ENCODE measurements around the gene HOXA13.
A peak's percentile ranks its signal among the peaks of the same experiment; 100 is the strongest.

The HOXA13 gene

DNA sequence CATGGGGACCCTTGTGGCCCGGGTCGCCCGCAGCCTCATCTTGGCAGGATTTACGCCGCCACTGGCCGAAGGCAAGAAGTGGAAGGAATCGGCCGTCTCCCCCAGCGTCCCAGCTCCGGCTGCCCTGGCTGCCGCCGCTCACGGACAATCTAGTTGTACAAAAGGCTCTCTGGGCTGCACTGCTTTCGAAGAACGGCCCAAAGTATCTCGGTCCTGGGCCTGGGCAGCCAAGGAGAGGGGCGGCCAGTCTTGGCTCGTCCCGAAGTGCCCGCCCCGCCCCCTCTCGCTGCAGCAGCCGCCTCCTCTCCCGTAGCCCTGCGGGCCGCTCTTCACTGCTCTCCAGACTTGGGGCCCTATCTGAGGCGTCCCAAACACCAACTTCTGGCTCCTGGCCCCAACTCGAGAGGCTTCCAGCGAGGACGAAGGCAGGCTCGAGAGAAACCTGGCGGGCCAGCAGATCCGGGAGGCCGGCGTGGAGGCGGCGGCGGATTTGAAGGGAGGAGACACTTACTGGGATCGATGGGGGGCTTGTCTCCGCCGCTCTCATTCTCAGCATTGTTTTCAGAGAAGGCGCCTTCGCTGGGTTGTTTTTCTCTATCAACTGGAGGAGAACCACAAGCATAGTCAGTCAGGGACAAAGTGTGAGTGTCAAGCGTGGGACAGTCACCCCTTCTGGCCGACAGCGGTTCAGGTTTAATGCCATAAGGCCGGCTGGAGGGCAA lies 35.4 kb downstream of the HOXA13 start:
- Histone ChIP-seq H3K27ac (peak overlapping the region in 13 of 21 experiments; percentile 8 to 97 (median 83)), H3K4me3 (peak overlapping the region; percentile 24 to 65 (median 49))

DNA sequence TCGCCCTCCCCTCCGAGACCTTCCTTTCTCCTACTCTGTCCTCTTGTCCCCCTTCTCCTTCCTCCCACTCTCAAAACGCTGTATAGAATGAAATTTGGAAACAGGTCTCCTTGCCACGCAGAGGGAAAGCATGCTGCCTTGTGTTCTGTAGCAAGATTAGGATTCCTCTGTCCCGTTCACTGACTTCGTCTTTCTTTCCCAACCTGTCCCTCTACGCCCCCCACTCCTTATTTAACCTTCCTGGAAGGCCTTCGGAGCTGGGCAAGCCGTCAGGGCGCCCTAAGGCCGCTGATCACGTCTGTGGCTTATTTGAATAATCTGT lies 35.9 kb downstream of the HOXA13 start:
- Histone ChIP-seq H3K4me3 (peak overlapping the region; percentile 24 to 65 (median 49)), H3K27ac (peak overlapping the region in 11 of 21 experiments; percentile 1 to 97 (median 84))

DNA sequence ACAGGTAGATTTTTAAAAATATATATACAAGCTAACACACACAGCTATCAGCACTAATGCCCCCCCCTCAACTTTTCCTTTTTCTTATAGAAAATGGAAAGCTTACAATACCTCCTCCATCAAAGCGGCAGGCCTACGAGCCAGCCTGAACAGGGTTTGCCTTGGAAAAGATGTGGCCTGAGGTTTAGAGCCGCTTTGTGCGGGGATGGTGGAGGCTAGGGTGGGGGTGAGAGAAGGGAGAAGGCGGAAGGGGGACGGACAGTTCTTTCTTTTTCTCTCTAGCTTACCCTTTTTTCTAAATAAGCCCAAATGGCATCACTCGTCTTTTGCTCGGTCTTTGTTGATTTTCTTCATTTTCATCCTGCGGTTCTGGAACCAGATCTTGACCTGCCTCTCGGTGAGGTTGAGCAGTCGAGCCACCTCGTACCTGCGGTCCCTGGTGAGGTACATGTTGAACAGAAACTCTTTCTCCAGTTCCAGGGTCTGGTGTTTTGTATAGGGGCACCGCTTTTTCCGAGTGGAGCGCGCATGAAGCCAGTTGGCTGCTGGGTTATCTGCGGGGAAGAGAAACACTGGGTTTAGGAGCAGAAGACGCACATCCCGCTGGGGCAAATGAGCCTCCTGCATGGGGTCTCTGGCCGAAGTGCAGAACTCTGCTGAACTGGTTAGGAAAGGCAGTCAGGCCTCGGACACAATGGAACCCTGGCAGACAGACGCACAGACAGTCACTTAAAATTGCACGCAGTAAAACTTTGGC lies 36.4 kb downstream of the HOXA13 start:
- peak overlapping the region in 9 of 21 experiments; percentile 1 to 97 (median 92) for H3K27ac ChIP-seq

DNA sequence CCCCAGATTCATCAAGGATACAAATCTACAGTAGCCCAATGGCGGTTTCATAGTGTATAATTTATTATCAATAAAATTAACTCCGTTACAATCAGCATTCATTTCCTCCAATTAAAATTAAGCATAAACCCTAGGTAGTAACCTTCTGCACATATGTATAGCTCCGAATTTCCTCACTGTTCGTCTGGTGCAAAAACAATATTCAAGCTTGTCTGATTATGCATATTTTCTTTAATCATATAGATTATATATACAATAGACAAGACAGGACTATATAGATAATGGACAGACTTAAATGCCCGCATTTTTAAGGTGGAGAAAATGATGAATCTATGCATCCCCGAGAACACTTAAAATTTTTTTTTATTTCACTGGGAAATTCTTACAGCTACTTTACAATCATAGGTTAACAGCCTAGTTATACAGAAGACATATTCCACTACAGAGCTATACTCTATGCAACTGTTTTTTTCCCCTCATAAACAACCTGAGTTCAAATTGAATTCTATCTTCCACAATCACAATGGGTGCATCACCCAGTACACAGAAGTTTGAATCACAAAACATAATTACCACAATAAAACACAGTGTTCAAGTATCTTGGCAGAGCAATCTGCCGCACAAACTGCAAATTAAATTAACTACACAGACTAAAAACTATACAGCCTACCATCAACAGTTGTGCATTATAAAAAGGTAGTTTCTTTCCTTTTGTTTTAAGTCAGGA lies 37.2 kb downstream of the HOXA13 start:
- Histone ChIP-seq H3K4me3 (peak overlapping the region in 3 of 7 experiments; percentile 49 to 65 (median 64)), H3K27ac (peak overlapping the region in 5 of 21 experiments; percentile 3 to 97 (median 94))

More for the DNA sequence above, 36.4 kb downstream of the HOXA13 start:
- peak overlapping the region in 5 of 7 experiments; percentile 42 to 65 (median 57) for H3K4me3 ChIP-seq

DNA sequence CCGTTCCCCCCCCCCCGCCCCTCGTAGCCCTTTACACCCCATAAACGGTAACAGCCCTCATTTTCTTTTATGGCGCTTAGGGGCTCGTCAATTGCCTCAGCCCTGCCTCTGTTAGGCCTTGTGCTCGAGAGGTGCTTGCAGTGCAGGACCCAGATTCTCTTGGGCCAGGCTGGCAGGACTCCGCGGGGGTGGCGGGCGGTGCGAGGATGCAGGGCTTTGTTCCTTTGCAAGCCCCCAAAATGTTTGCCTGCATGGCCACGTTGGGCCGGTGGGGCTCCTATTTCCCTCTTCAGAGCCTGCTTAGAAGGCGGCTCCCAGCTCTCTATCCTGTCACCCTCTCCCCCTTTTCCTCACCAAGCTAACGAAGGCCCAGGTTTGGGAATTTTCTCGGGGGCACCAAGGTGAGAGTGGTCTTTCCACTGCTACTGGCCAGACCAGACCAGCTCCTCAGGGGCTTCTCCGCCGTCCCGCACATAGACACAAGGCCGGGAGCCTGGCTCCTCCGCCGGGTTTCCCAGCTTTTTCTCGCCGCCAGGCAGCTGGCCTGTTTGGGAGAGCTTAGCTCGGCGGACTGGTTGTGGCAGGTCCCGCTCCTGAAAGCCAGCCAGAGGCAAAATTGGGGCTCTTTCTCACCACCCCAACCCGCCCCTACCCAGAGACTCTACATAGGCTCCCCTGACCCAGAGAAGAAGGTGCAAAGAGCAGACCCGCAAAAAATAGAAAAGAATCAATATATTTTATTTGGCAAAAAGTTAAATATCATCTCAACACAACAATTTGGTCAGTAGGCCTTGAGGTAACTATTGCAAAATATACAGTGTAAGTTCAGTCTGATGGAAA lies 38.0 kb downstream of the HOXA13 start:
- H3K27ac ChIP-seq, result peak overlapping the region in 14 of 21 experiments; percentile 11 to 94 (median 68)
- peak overlapping the region in 6 of 7 experiments; percentile 53 to 65 (median 62) for H3K4me3 ChIP-seq

DNA sequence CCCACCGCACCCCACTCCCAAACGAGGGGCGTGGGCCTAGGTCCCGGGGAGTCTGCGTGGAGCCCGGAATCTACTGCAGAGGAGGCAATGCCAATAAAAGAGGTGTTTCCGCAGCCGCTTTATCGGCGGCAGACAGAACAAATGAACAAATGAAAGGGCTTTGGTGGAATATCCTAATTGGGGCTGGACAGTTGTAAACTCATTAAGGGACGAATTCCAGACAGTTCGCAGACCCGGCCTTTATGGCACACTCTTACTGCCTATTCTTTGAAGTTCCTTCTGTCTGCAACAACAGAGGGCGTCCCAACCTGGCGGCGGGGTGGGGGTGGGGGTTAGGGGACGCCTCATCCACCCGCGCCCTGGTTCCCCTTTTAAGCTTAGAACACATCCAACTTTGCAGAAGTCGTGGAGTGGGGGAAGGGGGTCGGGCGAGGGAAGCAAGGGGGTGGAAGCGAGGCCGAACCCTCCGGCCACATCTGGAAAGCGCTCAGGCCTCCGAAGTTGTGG lies 38.6 kb downstream of the HOXA13 start:
- H3K4me3 ChIP-seq, result peak overlapping the region; percentile 51 to 65 (median 62)
- peak overlapping the region in 14 of 21 experiments; percentile 9 to 94 (median 71) for H3K27ac ChIP-seq

DNA sequence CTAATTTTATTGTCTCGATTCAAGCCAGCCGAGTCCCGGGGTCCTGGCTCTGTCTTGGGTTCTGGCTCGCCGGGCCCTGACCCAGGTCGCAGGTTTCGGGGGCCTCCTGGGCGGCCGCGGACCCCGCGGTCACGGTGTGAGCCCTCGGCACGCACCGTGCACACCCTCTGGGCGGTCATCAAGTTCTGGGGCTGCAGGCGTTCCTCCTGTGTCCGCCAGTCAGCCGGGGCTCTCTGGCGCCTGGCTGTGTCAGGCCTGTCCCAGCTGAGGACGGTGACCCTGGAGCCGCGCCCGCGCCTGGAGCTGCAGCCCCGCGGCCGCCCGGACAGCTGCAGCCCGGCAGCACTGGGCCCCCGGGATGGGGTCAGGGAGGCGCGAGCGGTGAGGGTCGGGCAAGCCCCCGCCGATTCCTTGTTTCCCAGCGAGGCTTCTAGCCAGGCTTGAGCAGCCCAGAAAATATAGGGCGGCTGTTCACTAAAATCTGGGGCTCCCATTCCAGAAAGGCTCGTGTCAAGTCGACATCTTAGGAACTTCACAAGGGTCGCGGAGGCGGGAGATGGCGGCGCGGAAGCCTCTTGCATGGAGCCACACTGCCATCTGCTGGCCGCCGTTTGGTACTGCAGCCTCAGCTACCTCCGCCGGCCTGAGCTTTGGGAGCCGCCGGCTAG lies 39.2 kb downstream of the HOXA13 start:
- Histone ChIP-seq H3K27ac (peak overlapping the region in 17 of 21 experiments; percentile 9 to 94 (median 72)), H3K4me3 (peak overlapping the region; percentile 51 to 65 (median 62))

DNA sequence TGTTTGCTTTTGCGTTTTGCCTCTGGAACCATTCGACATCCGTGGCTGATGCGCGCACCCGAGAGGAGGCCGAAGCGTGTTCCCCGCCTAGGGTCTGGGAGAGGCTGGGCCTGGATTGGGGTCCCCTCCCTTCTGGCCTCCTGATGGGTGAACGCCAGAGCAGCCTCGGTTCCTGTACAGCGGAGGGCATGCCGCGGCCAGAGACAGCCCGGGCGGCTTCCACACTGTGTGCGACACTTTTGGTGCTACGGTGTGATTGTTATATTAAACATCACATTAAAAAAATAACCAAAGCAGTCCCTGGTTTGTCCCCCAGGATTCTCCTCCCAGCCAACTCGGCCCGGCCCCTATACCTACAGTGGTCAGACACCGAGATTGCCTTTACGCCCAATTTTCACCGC lies 39.7 kb downstream of the HOXA13 start:
- Histone ChIP-seq H3K4me3 (peak overlapping the region; percentile 51 to 65 (median 62)), H3K27ac (peak overlapping the region in 13 of 21 experiments; percentile 27 to 94 (median 73))

DNA sequence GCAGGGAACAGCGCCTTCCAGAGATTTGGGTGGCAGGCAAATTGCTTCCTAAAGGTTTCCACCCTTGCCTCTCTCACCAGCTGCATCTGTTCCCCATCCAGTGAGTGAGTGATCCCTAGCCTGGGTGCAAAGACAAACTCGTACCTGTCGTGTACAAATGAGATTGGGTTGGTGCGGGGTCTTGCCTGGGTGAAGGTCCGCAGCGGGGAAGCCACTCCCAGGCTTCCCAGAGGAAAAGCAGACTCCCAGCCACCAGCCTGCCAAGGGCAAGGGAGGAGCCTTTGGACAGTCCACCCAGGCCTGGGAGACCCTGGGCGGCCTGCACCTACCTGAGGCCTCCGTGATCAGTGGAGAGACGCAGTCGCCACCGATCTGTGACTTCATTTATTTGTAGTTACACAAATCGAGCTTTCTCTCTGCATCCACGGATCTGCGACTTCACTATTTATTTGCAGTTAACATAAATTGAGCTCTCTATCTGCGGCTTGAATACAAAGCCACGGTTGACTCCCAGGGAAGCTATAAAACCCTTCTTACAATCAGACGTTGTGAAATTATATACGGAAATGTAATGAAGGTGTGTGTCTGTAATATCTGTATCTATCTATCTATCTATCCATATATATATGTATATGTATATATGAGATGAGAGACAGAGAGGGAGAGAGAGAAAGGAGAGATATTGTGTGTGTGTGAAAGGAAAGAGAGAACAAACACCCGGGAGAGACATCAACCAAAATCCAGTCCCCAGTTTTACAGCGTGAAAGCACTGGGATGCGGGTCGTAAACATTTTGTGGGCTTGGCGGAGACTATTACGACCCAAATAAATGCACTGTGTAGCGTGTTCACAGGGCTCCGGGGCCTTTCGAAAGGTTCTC lies 40.4 kb downstream of the HOXA13 start:
- peak overlapping the region in 4 of 7 experiments; percentile 62 to 65 (median 64) for H3K4me3 ChIP-seq

DNA sequence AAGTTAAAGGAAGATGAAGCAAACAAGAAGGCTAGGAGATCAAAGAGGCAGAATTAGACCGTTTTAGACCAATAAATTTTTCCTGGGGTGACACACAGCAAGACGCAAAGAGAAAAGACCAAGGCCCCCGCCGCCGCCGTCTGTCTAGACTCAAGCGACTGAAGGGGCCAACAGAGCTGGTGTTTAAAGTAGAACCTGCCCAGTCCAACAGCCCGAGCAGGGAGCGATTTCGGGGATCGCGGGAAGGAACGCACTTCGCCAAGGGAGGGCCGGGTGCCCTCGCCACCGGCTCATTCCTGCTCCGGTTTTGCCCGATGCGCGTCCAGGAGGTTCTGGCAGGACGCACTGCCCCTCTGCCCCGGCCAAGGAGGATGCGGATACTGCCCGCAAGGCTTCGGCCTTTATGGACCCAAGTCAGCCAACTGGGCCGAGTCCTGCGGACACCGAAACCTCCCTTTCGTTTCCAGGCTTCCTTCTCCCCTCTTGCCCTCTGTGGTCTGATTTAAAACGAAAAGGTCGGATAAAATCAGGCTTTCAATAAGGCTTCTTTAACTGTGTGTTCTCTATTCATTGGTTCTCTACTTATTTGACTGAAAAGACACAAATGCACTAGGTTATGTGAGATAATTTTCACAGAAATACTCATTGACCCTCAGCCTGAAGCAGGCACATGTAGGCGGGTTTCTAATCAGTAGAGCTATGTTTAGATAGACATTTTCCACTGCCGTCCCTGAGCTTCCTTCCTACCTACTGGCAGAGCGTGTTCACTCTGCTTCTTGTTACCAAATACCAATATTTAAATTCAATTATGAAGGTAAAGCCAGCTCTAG lies 41.2 kb downstream of the HOXA13 start:
- Histone ChIP-seq H3K4me3 (no peak overlapping the region), H3K27ac (peak overlapping the region in 5 of 21 experiments; percentile 59 to 94 (median 76))

More for the DNA sequence above, 40.4 kb downstream of the HOXA13 start:
- peak overlapping the region in 5 of 21 experiments; percentile 63 to 94 (median 80) for H3K27ac ChIP-seq

DNA sequence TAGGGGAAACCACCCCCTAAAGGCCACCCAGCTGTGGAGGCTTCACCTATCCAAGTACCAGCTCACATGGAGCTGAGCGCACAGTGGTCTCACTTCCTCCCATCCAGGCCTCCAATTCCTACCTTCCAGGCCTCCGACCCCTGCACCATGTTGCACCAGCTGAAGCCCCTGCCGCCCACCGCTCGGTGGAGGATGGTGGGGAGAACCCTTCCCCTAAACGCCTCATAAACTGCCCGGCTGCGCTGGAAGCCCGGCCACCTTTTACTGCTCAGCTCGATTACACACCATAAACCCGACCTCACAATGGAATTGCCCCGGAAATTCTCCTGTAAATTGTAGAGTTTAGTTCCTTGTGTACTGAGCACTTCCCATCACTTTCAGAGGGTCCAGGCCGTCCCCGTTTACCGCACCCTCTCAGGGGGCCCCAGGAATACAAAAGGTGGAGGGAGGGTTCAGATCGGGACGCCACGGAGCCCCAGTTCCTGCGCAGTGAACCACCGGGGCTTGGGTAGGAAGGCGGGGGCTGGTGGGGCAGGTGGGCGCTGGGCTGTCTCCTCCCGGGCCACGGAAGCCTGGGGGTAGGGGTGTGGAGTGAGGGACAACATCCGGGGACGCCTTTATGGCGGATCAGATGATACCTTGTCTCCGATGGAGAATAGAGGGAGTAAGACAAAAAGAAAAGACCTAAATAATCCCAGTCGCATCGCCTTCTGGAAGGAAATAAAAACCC lies 42.0 kb downstream of the HOXA13 start:
- peak overlapping the region in 5 of 21 experiments; percentile 59 to 94 (median 76) for H3K27ac ChIP-seq
- no peak overlapping the region for H3K4me3 ChIP-seq

DNA sequence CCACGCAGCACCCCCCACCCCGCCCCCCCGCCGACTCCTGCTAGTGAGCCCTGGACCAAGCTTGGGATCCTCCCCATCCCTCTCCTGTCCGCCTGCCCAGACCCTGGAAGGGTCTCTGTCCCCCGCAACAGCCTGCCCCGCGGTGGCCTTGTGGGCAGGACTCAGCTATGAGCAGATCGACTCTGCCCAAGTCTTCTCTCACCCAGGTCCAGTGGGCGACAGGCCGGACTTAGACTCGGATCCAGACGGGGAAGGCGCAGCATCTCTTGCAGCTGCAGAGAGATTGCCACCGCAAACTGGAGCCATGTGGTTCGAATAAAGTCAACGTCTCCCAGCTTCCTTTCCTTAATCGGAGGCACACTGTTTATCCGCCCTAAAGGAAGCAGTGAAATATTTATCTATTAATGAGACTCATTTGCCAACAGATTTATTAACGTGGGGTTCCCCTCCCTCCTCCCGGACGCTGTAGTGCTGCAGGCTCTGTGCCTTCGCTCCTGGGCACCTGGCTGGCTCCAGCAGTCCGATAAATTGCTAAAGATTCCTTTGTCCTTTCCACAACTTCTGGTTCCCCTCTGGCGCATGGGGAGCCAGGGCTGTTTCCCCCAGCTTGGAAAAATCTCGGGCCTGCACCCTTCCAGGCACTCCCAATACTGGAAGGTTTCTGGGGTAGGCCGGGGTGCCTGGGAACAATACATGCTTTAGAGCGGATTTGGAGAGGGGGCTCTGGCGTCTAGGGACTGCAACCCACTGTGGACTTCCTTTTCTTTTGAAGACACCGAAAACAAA lies 42.8 kb downstream of the HOXA13 start:
- Histone ChIP-seq H3K4me3 (peak overlapping the region; percentile 28 to 57 (median 46)), H3K27ac (peak overlapping the region in 12 of 21 experiments; percentile 36 to 94 (median 80))

DNA sequence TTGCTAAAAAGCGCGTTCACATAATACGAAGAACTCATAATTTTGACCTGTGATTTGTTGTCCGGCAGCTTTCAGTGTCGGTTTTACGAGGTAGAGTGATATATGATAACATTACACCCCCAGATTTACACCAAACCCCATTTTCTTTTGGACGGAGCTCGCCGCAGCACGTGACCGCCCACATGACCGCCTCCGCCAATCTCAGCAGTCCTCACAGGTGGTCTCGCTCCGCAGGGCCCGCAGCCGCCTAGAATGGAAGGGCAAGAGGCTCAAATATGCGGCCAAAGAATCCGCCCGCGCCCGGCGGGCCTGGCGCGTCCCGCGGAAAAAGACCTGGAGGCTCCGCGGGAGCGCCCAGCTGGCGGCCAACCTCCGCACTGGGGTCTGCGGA lies 43.4 kb downstream of the HOXA13 start, which contains the start of gene HOXA7:
Gene HOXA7, minus strand, starts transcription at position 168 of the 391 bp plus-strand sequence. Its CDS starts 130 bp downstream, at position 38.
- peak within 1 kb of the TSS in 16 of 21 experiments; percentile 13 to 94 (median 79) for H3K27ac ChIP-seq
- peak within 1 kb of the TSS; percentile 28 to 57 (median 46) for H3K4me3 ChIP-seq

DNA sequence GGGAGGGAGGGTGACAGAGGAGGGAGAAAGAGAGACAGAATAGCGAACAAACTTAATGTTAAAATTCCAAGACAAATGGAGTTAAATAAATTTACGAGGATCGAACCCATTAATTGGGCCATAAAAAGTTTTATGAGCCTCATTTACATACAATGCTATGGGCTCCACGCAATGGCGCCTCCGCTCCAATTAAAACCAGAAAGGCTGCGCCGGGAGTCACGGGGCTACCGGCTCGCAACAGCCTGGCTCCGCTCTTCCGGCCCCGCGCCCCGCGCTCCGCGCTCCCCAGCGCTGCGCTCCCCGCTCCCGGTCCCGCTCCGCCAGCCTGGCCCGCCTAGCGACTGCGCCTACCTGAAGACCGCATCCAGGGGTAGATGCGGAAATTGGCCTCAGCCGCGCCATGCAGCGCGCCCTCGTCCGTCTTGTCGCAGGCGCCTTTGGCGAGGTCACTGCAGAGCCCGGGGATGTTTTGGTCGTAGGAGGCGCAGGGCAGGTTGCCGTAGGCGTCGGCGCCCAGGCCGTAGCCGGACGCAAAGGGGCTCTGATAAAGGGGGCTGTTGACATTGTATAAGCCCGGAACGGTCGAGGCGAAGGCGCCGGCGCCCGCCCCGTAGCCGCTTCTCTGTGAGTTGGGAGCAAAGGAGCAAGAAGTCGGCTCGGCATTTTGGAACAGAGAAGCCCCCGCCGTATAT lies 43.9 kb downstream of the HOXA13 start:
- Histone ChIP-seq H3K27ac (peak overlapping the region in 16 of 21 experiments; percentile 13 to 94 (median 79)), H3K4me3 (peak overlapping the region; percentile 28 to 57 (median 46))
